Common myeloid progenitor, CD34-positive (primary cell): ENCODE measurements around the gene OR2F1.

Experiments
- CTCF ChIA-PET: fragments of 350-600 bp; sonication (Branson Sonifier 250); formaldehyde crosslinking; loops from one replicate; lab custom pipeline; 2021; ENCODE audit warnings: antibody characterized with exemption; lab: Charles Lee
- POLR2A ChIA-PET: fragments of 350-600 bp; sonication (Branson Sonifier 250); formaldehyde crosslinking; loops from one replicate; lab custom pipeline; 2021; ENCODE audit warnings: antibody characterized with exemption; lab: Charles Lee
- DNase-seq, 3 donors: peaks; one replicate each; pipeline versions ENCODE4 v3.0.0 to v3.0.0-alpha.2; 2013
- H3K27ac ChIP-seq, 2 experiments: 1 replicate in 1 of 2; 2 replicates in 1 of 2; pipeline ENCODE4 v1.7.0; 2013; ENCODE audit warnings: inconsistent platforms in 2 of 2, low read length in 2 of 2, mild to moderate bottlenecking in 2 of 2, low read depth in 1 of 2, moderate library complexity in 1 of 2; ENCODE audit not compliant: severe bottlenecking in 2 of 2, insufficient read depth in 1 of 2, poor library complexity in 1 of 2
- H3K27me3 ChIP-seq, 5 experiments: replicated peaks in 2 of 5; 1 replicate in 3 of 5; 2 replicates in 2 of 5; pipeline versions ENCODE4 v1.6.1 to v1.7.0; 2013; ENCODE audit warnings: low read length in 4 of 5, mild to moderate bottlenecking in 2 of 5, moderate library complexity in 2 of 5, inconsistent platforms in 1 of 5; ENCODE audit not compliant: insufficient read depth in 5 of 5, control insufficient read depth in 4 of 5
- H3K36me3 ChIP-seq, 4 experiments: 1 replicate in 2 of 4; 2 replicates in 2 of 4; pipeline versions ENCODE4 v1.6.1 to v1.7.0; 2013; ENCODE audit warnings: low read length in 3 of 4, control low read depth in 1 of 4, mild to moderate bottlenecking in 1 of 4; ENCODE audit not compliant: control insufficient read depth in 4 of 4, insufficient read depth in 4 of 4
- H3K4me1 ChIP-seq, 4 experiments: 1 replicate in 3 of 4; 2 replicates in 1 of 4; pipeline versions ENCODE4 v1.6.1 to v1.7.1; 2013; ENCODE audit warnings: low read length in 3 of 4, mild to moderate bottlenecking in 3 of 4, control low read depth in 1 of 4, inconsistent platforms in 1 of 4, moderate library complexity in 1 of 4; ENCODE audit not compliant: control insufficient read depth in 4 of 4, insufficient read depth in 4 of 4; ENCODE audit errors: control extremely low read depth in 1 of 4
- H3K4me3 ChIP-seq, 7 experiments: 1 replicate in 4 of 7; 2 replicates in 3 of 7; pipeline versions ENCODE4 v1.5.1 to v1.7.0; 2013; ENCODE audit warnings: mild to moderate bottlenecking in 7 of 7, low read length in 6 of 7, moderate library complexity in 6 of 7, inconsistent platforms in 2 of 7, low read depth in 2 of 7, control low read depth in 1 of 7; ENCODE audit not compliant: insufficient read depth in 4 of 7, control insufficient read depth in 1 of 7; ENCODE audit errors: extremely low read depth in 1 of 7
- H3K9me3 ChIP-seq, 5 experiments: 1 replicate in 4 of 5; 2 replicates in 1 of 5; pipeline versions ENCODE4 v1.6.1 to v1.7.1; 2013; ENCODE audit warnings: low read length in 4 of 5, mild to moderate bottlenecking in 2 of 5, inconsistent platforms in 1 of 5, low read depth in 1 of 5, moderate library complexity in 1 of 5; ENCODE audit not compliant: control insufficient read depth in 4 of 5, insufficient read depth in 2 of 5; ENCODE audit errors: control extremely low read depth in 1 of 5
- WGBS: methylation state at CpG from one replicate; pipeline ENCODE4 v1.1.5; 2013; ENCODE audit not compliant: insufficient coverage; 5-methylcytosine and 5-hydroxymethylcytosine counted together

OR2F1 gene

GRCh38 chr7:143975617-143976016 lies 21.0 kb downstream of the OR2F1 start:
- Histone ChIP-seq H3K4me1 (no peaks in the 10 kb centered on the region), H3K4me3 (no peak overlapping the region), H3K27ac (no peak overlapping the region), H3K9me3 (peaks cover 0 to 4% (median 0%) of the 10 kb centered on the region in 5 experiments), H3K27me3 (no peaks in the 10 kb centered on the region), H3K36me3 (no peaks in the 10 kb centered on the region)
- POLR2A ChIA-PET = no interaction called here
- CTCF ChIA-PET = no interaction called here
- WGBS = 89% methylated on average over 1 of the region's 1 CpG
- DNase-seq = peak; percentile 23 to 68 (median 53)

- ChIA-PET POLR2A (no interaction called here), CTCF (no interaction called here)
Observed at GRCh38 chr7:143978585-143978984, 23.9 kb downstream of the OR2F1 start.

GRCh38 chr7:143979359-143979758 lies 24.7 kb downstream of the OR2F1 start:
- POLR2A ChIA-PET = no interaction called here
- 60% methylated on average over 1 of the region's 1 CpG for WGBS
- Histone ChIP-seq H3K27ac (no peak overlapping the region), H3K4me1 (no peaks in the 10 kb centered on the region), H3K9me3 (no peaks in the 10 kb centered on the region), H3K36me3 (no peaks in the 10 kb centered on the region), H3K27me3 (no peaks in the 10 kb centered on the region), H3K4me3 (no peak overlapping the region)
- DNase-seq = no peak
- CTCF ChIA-PET = no interaction called here

More at GRCh38 chr7:143978585-143978984, 23.9 kb downstream of the OR2F1 start:
- no peak for DNase-seq
- Histone ChIP-seq H3K9me3 (no peaks in the 10 kb centered on the region), H3K4me1 (no peaks in the 10 kb centered on the region), H3K36me3 (no peaks in the 10 kb centered on the region), H3K27ac (no peak overlapping the region), H3K4me3 (no peak overlapping the region), H3K27me3 (no peaks in the 10 kb centered on the region)
- WGBS = no CpG with 5 or more reads among the region's 2 CpGs

GRCh38 chr7:143979998-143980397 lies 25.4 kb downstream of the OR2F1 start:
- WGBS = 100% methylated on average over 1 of the region's 2 CpGs
- Histone ChIP-seq H3K36me3 (no peaks in the 10 kb centered on the region), H3K9me3 (no peaks in the 10 kb centered on the region), H3K4me1 (no peaks in the 10 kb centered on the region), H3K27ac (no peak overlapping the region), H3K27me3 (no peaks in the 10 kb centered on the region), H3K4me3 (no peak overlapping the region)
- peak in 2 of 3 donors; percentile 3 to 33 for DNase-seq
- CTCF ChIA-PET = no interaction called here
- POLR2A ChIA-PET = no interaction called here

- 97% methylated on average over 9 of the region's 10 CpGs for WGBS
- Histone ChIP-seq H3K4me3 (no peak overlapping the region), H3K4me1 (no peaks in the 10 kb centered on the region), H3K27ac (no peak overlapping the region), H3K9me3 (no peaks in the 10 kb centered on the region), H3K27me3 (no peaks in the 10 kb centered on the region), H3K36me3 (no peaks in the 10 kb centered on the region)
- DNase-seq = no peak
- POLR2A ChIA-PET = interaction anchor here (0.6 kb wide), 1 partner anchor 1341 kb away, joined by 4 read pairs; no protein-coding TSS in a partner anchor
- CTCF ChIA-PET = no interaction called here
Observed at GRCh38 chr7:143980746-143981510, 26.3 kb downstream of the OR2F1 start.

- Histone ChIP-seq H3K4me3 (no peak overlapping the region), H3K4me1 (no peaks in the 10 kb centered on the region), H3K9me3 (peaks cover 0 to 1% (median 0%) of the 10 kb centered on the region in 5 experiments), H3K27ac (no peak overlapping the region), H3K36me3 (no peaks in the 10 kb centered on the region), H3K27me3 (no peaks in the 10 kb centered on the region)
- 100% methylated on average over 3 of the region's 5 CpGs for WGBS
- DNase-seq = no peak
- POLR2A ChIA-PET = no interaction called here
- CTCF ChIA-PET = interaction anchor here (0.9 kb wide), 1 partner anchor 9 kb away, joined by 3 read pairs; no protein-coding TSS in a partner anchor
Observed at GRCh38 chr7:143983960-143984359, 29.3 kb downstream of the OR2F1 start.

- no peaks in the 10 kb centered on the region for H3K4me1 ChIP-seq
- DNase-seq = peak in 2 of 3 donors; percentile 17 to 29
- ChIA-PET POLR2A (no interaction called here), CTCF (no interaction called here)
- peaks cover 0 to 10% (median 2%) of the 10 kb centered on the region in 5 experiments for H3K9me3 ChIP-seq
- no peak overlapping the region for H3K4me3 ChIP-seq
- H3K27ac ChIP-seq = no peak overlapping the region
- H3K36me3 ChIP-seq = no peaks in the 10 kb centered on the region
- H3K27me3 ChIP-seq = no peaks in the 10 kb centered on the region
Observed at GRCh38 chr7:143987513-143987912, 32.9 kb downstream of the OR2F1 start.
